Fibroblast of peridontal ligament (primary cell): ENCODE data around the gene MRFAP1.
A peak's percentile ranks its signal among the peaks of the same experiment; 100 is the strongest.

Experiments
- DNase-seq: peaks from one replicate; pipeline ENCODE4 v3.0.0-alpha.2; 2010; ENCODE audit errors: extremely low read depth

MRFAP1 gene

DNA sequence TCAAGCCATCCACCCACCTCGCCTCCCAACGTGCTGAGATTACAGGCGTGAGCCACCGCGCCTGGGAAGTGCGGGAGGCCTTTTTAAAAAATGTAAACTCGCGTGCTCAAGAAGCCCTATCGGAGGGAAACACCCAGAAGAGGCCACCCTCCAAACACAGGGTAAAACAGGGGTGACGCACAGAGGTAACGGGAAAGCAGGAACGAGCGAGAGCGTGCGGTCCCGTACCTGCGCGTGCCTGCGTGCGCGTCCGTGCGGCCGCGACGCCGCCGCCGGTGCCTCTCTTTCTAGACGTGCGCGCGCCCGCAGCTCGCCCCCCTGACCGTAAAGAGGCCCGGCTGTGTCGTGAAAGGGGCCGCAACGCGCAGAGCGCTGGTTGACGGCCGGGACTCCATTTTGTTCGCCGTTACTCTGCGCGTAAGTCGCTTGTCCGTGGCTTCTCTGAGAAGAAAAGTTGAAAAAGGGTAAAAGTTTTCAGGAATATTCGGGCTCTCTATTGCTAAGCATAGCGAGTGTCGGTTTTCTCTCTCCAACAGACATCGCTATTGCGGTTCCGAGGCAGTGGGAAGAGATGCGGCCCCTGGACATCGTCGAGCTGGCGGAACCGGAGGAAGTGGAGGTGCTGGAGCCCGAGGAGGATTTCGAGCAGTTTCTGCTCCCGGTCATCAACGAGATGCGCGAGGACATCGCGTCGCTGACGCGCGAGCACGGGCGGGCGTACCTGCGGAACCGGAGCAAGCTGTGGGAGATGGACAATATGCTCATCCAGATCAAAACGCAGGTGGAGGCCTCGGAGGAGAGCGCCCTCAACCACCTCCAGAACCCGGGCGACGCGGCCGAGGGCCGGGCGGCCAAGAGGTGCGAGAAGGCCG, at the start of gene MRFAP1:
TSS of gene MRFAP1 (plus strand) at position 394 of the 872 bp plus-strand sequence. CDS start at position 572, 178 bp downstream.
- DNase-seq: peak; percentile 91

DNA sequence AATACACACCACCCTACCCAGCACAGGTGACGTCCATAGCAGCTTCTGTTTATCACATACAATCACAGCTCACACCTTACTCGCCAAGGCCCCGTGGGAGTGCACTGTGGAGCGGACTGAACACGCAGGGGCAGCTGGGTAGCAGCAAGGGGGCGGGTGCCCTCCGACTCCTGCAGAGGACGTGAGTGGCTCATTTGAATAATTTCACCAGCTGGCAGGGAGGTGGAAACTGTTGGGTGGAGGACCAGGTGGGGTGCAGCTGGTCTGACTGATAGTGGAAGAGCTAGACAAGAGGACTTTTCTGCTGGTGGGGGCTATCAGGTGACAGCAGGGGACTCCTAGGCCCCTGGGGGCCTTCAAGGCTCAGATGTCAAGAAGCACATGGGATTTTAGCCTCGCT, 49.2 kb upstream of the MRFAP1 start:
- DNase-seq: no peak

DNA sequence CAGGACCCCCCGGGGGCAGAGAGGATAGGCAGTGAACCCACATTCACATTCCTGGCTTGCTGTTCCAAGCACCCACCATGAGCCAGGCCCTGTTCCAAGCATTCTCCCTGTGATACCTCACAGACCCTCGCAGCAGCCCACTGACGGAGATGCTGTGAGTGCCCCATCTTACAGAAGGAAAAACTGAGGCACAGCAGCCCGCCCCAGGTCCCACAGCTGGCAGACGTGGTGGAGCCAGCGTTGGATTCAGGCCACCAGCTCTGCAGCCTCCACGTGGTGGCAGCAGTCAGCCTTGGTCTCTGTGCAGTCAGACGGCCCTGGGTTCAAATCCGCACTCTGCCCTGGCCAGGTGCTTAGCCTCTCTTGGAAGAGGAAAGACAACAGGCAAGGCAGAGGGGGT, 48.7 kb upstream of the MRFAP1 start:
- DNase-seq: no peak

DNA sequence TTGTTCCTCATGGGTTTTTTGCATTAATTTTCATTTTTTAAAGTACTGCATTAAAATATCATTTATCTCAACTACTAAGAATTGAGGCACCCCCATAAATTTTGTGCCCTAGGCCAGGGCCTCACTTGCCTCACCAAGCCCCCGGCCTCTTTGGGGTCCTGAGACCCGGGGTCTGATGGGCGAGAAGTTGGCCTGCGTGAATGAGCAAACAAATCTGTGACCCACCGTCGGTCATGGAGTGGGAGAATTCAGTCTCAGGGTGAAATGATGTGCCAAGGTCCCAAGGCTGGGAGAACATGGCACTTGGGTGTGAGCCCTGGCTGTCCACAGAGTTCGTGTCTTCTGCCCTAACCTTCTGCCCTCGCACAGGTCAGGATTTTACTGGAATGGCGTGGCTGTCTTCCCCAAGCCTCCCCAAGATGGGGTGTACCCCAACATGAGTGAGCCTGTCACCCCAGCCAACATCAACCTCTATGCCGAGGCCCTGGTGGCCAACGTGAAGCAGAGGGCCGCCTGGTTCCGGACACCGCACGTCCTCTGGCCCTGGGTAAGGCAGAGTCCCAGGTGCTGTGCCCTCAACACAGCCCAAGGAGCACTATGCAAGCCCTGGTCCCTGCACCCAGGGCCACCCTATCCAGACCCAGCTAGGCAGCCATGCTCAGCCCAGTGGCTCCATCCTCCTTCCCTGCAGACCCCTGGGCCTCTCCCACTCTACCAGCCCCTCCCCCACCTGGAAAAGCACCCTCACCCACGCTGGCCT, 47.5 kb upstream of the MRFAP1 start:
- no peak for DNase-seq

DNA sequence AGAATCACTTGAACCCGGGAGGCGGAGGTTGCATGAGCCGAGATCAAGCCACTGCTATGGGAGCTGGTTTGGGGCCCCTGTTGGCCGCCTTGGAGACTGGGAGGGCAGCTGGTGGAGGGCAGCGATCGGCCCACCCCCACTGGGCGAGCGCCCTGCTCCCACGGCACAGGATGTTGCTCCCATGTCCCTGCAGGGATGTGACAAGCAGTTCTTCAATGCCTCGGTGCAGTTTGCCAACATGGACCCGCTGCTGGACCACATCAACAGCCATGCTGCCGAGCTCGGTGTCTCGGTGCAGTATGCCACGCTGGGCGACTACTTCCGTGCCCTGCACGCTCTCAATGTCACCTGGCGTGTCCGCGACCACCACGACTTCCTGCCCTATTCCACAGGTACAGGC, 46.1 kb upstream of the MRFAP1 start:
- DNase-seq: no peak

DNA sequence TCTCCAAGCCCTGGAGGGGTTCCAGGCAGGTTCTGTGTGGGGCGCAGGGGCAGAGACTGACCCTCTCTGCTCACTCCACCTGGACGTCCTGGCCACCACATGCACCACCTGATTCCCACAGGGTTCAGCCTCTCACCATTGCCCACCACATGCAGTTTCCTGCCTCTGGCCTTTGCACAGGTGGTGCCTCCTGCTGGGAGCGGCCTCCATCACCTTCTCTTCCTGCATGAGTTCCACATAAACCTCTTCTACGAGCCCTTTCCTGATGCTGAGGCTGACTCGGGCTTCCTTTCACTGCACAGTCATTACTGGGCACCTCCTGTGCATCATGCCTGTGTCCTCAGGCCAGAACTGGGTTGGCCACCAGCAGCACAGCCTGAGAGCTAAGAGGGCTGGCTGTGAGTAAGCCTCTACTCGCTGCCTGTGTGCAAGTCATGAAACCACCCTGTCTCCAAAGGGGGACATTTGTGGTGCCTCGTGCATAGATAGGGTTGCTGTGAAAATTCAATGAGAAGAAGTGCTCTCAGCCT, 45.6 kb upstream of the MRFAP1 start:
- DNase-seq: no peak

DNA sequence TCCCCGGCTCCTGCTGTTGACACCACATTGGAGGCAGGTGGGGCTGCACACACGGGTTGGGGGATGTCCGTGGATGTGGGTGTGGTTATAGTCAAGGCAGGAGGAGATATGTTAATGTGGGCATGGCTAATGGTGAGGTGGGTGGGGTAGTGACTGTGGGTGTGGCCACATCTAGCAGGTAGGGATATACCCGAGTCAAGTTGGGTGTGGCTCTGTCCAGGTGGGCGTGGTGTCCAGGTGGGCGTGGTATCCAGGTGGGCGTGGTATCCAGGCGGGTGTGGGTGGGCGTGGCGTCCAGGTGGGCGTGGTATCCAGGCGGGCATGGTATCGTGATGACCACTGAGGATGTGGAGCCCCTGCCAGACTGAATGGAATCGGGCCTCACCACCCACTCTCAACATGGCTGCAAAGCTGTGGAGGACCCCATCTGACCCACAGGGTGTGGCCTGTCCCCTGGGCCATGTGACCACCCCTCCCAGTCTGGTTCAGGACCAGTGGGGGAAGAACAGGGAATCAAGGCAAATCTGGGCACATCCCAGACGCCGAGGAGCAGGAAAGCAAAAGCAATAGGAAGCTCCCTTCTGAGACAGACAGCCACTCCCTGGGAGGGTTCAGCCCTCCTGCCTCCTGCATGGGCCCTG, 44.5 kb upstream of the MRFAP1 start:
- DNase-seq: no peak

DNA sequence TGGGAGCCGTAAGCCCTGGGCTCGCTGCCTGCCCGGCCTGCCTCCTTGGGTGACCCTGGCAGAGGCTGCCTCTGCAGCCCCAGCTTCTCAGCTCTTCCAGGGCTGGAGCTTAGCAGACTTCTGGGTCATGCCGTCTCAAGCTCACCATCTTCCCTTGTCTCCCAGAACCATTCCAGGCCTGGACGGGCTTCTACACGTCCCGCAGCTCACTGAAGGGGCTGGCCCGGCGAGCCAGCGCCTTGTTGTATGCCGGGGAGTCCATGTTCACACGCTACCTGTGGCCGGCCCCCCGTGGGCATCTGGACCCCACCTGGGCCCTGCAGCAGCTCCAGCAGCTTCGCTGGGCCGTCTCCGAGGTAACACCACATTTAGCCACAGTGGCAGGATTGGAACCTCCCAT, 43.5 kb upstream of the MRFAP1 start:
- no peak for DNase-seq

DNA sequence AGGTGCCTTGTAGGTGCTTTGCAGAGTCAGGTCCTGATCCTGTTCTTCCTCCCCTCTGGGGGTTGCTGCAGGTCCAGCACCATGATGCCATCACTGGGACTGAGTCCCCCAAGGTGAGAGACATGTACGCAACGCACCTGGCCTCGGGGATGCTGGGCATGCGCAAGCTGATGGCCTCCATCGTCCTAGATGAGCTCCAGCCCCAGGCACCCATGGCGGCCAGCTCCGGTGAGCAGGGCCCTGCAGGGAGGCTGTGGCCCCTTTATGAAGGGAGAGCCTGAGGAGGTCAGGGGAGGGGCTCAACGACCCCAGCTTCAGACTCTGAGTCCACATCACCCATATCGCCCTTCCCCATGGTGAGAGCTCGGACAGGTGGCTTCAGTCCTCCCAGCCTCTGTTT, 42.4 kb upstream of the MRFAP1 start:
- DNase-seq: no peak

DNA sequence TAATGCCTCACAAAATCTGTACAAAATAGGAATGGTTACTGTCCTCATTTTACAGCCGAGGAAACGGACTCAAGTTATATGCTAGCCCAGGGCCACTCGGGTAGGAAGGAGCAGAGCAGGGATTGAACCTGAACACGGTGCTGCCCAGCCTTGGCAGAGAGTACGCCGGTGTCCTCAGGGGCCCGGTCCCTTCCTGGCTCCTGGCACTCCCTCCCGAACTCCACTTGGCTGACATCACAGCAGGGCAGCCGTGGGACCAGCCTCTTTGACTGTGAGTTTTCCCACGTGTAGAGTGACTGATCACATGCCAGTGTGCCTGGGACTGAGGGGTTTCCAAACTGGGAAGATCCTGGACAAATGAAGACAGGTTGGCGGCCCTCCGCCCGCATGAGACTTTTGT, 41.8 kb upstream of the MRFAP1 start:
- no peak for DNase-seq

DNA sequence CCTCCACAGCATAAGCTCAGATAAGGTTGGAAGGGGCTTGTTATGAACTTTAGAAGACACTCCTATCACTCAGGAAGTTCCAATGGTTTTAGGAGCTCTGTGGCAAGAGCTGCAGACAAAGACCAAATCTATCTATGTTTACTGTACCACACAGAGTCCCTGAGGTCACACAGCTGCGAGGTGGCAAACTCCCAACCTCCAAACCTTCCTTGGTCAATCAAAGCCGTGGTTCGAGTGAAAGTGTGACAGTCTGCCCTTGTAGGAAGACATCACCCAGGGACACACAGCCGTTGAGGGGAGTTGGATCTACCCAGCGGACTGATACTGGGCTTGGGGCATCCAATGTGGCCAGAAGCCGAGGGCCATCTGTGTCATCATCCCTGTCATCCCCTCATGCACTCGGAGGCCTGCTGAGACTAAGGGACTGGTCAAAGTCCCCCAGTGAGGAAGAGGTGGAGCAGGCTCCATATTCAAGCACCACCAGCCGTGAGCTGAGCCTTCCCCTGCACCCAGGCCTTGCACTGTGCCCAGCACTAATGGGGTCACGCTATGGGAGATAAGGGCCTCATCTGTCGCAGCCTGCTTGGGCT, 38.7 kb upstream of the MRFAP1 start:
- no peak for DNase-seq

DNA sequence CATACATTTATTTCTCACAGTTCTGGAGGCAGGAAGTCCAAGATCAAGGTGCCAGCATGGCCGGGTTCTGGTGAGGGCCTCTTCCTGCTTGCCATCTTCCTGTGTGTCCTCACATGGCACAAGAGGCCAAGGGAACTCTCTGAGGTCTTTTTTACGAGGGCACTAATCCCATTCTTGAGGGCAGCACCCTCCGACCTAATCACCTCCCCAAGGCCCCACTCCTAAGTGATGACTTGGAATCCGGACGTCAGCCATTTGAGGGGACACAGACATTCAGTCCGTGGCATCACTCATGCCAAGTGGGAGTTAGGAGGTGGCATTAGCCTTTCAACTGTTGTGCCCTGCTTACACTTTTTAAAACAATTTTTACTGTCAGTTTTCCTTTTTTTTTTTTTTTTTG, 38.2 kb upstream of the MRFAP1 start:
- no peak for DNase-seq

DNA sequence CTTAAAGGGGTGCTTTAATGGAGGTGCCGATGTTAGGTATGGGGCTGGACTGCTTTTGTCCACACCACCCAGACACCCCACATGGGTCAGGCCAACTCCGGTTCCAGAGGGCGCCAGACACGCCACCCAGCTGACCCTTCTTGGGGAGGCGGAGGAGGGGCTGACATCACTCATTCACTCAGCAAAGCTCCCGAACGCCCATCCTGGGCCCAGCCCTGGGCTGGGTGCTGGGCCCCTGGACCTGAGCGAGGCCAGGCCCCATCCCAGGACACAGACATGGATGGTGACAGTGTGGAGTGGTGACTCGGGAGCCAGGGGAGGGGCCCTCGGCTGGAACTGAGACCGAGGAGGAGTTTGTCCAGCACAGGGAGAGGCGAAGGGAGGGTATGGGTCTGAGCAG, 37.4 kb upstream of the MRFAP1 start:
- no peak for DNase-seq

DNA sequence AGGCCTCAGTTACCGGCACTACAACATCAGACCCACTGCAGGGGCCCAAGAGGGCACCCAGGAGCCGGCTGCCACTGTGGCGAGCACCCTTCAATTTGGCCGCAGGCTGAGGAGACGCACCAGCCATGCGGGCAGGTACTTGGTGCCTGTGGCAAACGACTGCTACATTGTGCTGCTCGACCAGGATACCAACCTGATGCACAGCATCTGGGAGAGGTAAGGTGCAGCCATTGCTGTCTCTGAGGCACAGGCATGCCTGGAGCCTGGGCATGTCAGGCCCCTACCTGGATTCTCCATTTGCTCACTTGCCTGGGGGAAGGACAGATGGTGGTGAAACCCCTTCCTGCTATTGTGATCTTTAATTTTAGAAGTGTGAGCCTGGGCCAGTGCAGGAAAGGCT, 35.4 kb upstream of the MRFAP1 start:
- DNase-seq: no peak

DNA sequence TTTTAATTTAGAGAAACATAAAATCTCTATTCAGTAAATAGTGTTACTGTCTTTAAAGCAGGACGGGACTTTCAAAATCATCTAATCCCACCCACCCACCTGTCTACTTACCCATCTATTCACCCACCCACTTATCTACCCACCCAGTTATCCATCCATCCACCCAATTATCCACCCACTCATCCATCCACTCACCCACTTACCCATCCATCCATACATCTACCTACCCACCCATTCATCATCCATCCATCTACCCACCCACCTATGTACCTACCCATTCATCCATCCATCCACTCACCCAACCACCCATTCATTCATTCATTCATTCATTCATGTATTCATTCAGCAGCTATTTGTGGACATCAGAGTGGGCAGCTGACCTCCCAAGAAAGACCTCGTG, 34.9 kb upstream of the MRFAP1 start:
- DNase-seq: no peak

DNA sequence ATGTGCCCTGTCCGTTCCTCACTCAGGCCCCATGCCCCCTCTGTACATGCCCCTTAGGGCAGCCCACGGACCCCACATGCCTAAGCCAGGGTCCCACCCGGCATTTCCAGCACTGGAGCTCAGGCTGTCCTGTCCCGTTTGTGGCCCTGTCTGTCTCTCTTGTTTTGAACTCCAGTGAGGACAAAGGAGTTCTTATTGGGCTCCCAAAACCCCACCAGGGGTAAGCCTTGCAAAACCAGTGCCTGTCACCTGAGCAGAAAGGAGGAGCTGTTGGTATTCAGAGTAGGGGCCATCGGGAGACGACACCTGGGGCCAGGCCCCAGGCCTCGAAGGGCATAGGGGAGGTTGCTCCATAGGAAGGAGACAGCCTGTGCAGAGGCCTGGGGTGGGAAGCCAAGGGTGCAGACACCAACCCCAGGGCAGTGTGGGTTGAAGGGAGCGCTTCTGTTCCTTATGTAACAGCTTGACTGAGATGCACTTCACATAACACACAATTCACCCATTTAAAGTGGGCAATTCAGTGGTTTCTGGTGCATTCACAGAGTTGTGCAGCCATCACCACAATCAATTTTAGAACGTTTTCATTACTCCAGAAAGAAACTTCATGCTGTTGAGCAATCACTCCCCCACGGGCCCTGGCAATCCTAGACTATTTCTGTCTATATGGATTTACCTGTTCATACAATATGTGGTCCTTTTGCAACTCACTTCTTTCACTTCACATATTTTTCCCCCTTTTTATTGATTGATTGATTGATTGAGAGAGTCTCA, 33.8 kb upstream of the MRFAP1 start:
- no peak for DNase-seq

DNA sequence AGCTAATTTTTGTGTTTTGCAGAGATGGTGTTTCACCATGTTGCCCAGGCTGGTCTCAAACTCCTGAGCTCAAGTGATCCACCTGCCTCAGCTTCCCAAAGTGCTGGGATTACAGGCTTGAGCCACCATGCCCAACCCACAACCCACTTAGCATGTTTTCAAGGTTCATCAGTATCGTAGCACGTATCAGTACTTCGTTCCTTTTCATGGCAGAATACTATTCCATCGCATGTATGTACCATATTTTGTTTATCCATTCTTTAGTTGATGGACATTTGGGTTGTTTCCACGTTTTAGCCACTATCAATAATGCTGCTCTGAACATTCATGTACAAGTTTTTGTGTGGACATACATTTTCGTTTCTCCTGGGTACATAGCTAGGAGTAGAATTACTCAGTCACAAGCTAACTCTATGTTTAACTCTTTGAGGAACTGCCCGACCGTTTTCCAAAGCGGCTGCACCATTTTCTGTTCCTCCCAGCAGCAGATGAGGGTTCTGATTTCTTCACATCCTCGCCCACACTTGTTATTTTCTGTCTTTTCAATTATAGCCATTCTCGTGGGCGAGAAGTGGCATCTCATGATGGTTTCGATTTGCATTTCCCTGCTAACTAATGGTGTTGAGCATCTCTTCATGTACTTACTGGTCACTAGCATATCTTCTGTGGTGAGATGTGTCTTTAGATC, 33.0 kb upstream of the MRFAP1 start:
- DNase-seq: no peak

DNA sequence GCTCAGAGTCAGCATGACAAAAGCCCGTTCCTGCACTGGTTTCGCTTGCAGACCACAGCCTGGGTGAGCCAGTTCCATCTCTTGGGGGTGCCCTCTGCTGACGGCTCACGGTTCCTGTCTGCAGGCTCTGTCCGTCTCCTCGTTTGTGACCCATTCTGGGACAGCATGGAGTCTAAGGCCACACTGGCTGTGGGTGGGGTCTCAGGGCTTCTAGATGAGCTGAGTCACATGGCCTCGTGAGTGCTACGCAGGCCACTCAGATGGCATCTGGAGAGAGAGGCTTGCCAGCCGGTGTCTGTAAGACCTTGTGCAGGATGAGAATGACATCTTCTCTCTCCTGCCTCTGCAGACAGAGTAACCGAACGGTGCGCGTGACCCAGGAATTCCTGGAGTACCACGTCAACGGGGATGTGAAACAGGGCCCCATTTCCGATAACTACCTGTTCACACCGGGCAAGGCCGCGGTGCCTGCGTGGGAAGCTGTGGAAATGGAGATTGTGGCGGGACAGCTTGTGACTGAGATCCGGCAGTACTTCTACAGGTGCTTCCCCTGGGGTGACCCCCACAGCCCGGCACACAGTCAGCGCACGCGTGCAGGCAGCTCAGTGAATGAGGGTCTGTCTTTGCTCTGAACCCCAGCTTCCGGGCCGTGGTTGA, 31.6 kb upstream of the MRFAP1 start:
- DNase-seq: no peak

DNA sequence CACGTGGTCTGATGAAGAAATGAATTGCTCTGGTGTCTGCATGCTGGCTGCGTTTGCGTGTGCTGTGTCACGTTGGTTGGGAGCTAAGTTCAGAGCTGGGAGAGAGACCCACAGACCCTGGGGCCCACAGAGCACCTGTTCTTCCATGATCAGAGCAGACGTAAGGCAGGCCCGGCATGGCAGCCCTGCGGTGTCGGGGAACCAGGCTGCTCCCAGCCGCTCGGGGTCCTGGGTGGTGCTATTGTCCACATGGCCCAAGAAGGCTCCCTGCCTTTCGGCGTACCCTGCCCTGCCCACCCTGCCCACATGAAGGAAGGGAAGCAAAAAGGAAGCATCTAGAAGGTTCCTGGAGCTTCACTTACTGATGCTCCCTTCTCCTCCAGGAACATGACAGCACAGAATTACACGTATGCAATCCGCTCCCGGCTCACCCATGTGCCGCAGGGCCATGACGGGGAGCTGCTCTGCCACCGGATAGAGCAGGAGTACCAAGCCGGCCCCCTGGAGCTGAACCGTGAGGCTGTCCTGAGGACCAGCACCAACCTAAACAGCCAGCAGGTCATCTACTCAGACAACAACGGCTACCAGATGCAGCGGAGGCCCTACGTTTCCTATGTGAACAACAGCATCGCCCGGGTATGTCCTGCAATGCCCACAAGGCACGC, 30.9 kb upstream of the MRFAP1 start:
- no peak for DNase-seq
